PC-3 (cell line): Measurements from ENCODE around the gene PRKN. TPM values are rescaled to one million over a fixed set of nuclear protein-coding genes. Genes with fewer than 3 reads are reported as not detected.

ENCODE experiments used
- ATAC-seq: fragments of 200-7000 bp; cut with Tn5 transposase; 2 replicates; pipeline ENCODE4 v1.9.1; 2020; ENCODE audit warnings: mild to moderate bottlenecking, moderate library complexity
- BruUV-seq: library from RNA; stranded (reverse); fragments of 400-500 nt; replicated peaks from 2 replicates; lab custom pipeline; 2021; lab: Mats Ljungman, UMichigan
- CTCF ChIA-PET: fragments of 300-600 bp; sonication (Branson Sonifier 250); formaldehyde crosslinking; loops from one replicate; lab custom pipeline; 2022; ENCODE audit warnings: antibody characterized with exemption; lab: Charles Lee
- POLR2A ChIA-PET: fragments of 300-600 bp; sonication (Branson Sonifier 250); formaldehyde crosslinking; loops from one replicate; lab custom pipeline; 2022; ENCODE audit warnings: antibody characterized with exemption; ENCODE audit not compliant: unreplicated experiment; lab: Charles Lee
- DNase-seq: peaks from one replicate; pipeline ENCODE4 v3.0.0-alpha.2; 2015
- H2AFZ ChIP-seq: fragments of 300-600 bp; sonication (generic); 2 replicates; pipeline ENCODE4 v1.6.0; 2016; ENCODE audit warnings: antibody characterized with exemption, low read length
- H3F3A ChIP-seq: fragments of 300-600 bp; sonication (generic); one replicate; pipeline ENCODE4 v1.6.0; 2017; ENCODE audit warnings: antibody characterized with exemption, low read length, control low read depth, mild to moderate bottlenecking; ENCODE audit not compliant: unreplicated experiment
- H3K27ac ChIP-seq: fragments of 300-600 bp; sonication (generic); 2 replicates; pipeline ENCODE4 v1.5.1; 2016; ENCODE audit warnings: mild to moderate bottlenecking, low read length
- H3K27me3 ChIP-seq: fragments of 300-600 bp; sonication (generic); 2 replicates; pipeline ENCODE4 v1.6.1; 2016; ENCODE audit warnings: low read length, mixed read lengths
- H3K36me3 ChIP-seq: fragments of 300-600 bp; sonication (generic); 2 replicates; pipeline ENCODE4 v1.6.1; 2016; ENCODE audit warnings: low read depth, mixed run types, low read length, mixed read lengths
- H3K4me1 ChIP-seq: fragments of 300-600 bp; sonication (generic); 2 replicates; pipeline ENCODE4 v1.5.1; 2016; ENCODE audit warnings: low read length; ENCODE audit not compliant: insufficient read depth
- H3K4me2 ChIP-seq: fragments of 300-600 bp; sonication (generic); 2 replicates; pipeline ENCODE4 v1.6.0; 2016; ENCODE audit warnings: low read length
- H3K4me3 ChIP-seq: fragments of 300-600 bp; sonication (generic); 2 replicates; pipeline ENCODE4 v1.5.1; 2016; ENCODE audit warnings: mild to moderate bottlenecking, low read length, mixed read lengths
- H3K79me2 ChIP-seq: fragments of 300-600 bp; sonication (generic); 2 replicates; pipeline ENCODE4 v1.6.1; 2017; ENCODE audit warnings: low read length, mixed read lengths
- H3K9ac ChIP-seq: fragments of 300-600 bp; sonication (generic); 2 replicates; pipeline ENCODE4 v1.6.0; 2016; ENCODE audit warnings: mild to moderate bottlenecking, low read length
- H3K9me2 ChIP-seq: fragments of 300-600 bp; sonication (generic); replicated peaks from 2 replicates; pipeline ENCODE4 v1.6.1; 2016; ENCODE audit warnings: mixed run types, low read length, mixed read lengths
- H3K9me3 ChIP-seq: fragments of 300-600 bp; sonication (generic); 2 replicates; pipeline ENCODE4 v1.6.1; 2016; ENCODE audit warnings: low read length, mixed read lengths
- H4K20me1 ChIP-seq: fragments of 300-600 bp; sonication (generic); 2 replicates; pipeline ENCODE4 v1.6.1; 2016; ENCODE audit warnings: low read length, mixed read lengths
- EZH2 ChIP-seq: fragments of 300-600 bp; sonication (generic); IDR thresholded peaks from one replicate; pipeline ENCODE4 v1.6.1; 2017; ENCODE audit warnings: antibody characterized with exemption, mild to moderate bottlenecking, low read length; ENCODE audit not compliant: unreplicated experiment
- EZH2phosphoT487 ChIP-seq: fragments of 300-600 bp; sonication (generic); IDR thresholded peaks from 2 replicates; pipeline ENCODE4 v1.6.1; 2018; ENCODE audit warnings: mild to moderate bottlenecking, antibody characterized with exemption, low read length, borderline replicate concordance
- intact Hi-C: fragments of 100-400 bp; cut with micrococcal nuclease; formaldehyde crosslinking; loops from 2 replicates; pipeline ENCODE4 v1.9.0; 2023
- total RNA-seq: library from RNA; depleted of rRNA; stranded (reverse); fragments of >200 nt; gene quantifications from 2 replicates; pipeline ENCODE4 v1.2.3, GENCODE V29; 2014
- TF ChIP-seq, protein P1 (sequence below): fragments of 300-600 bp; sonication (generic); conservative IDR thresholded peaks from 2 replicates; pipeline ENCODE4 v1.5.1; 2017; ENCODE audit warnings: antibody characterized with exemption, low read depth, mild to moderate bottlenecking, low read length

The PRKN gene
- total RNA-seq, 1 experiment from 2014 or later, result not detected

DNA sequence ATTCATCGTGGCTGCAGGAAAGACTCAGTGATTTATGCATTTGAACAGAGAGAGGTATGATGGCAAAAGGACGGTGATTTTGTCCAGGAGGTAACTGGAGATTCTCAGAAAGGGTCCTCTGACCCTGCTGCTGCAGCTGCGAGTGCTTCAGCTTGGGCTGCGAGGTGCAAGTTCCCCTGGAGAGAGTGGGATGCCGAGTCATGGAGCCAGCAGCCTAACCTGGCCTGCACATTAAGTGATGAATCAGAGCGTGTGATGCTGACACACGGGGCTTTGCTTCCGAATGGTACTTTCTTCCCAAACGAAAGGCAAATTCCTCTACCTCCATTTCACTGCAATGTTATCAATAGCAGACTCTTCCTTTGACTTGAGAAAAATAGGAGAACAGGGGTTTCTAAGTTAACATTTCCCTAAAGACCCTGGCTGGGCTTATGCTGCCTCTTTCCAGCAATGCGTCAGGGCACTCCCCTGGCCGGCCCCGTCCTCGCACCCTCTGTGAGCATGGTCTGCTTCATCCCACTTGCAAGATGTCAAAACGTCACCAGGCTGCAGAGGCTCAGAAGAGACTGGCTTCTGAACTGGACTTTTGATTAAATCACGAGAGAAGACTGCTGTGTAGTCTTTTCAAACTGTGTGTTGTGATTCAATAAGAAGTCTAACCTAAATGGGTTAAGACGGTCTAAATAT, 825.7 kb downstream of the PRKN start:
- intact Hi-C loops, result no loop called here
- Histone ChIP-seq H3K9me3 (no peaks in the 10 kb centered on the region), H3K27ac (no peak overlapping the region), H4K20me1 (no peaks in the 10 kb centered on the region), H3K27me3 (peaks cover 42% of the 10 kb centered on the region), H3F3A (no peaks in the 10 kb centered on the region), H2AFZ (no peak overlapping the region), H3K36me3 (no peaks in the 10 kb centered on the region), H3K9ac (no peak overlapping the region), H3K4me1 (no peaks in the 10 kb centered on the region), H3K9me2 (no peaks in the 10 kb centered on the region), H3K4me3 (no peak overlapping the region), H3K79me2 (no peaks in the 10 kb centered on the region), H3K4me2 (no peak overlapping the region)
- CTCF ChIA-PET, result no interaction called here
- TF ChIP-seq EZH2 (no peak), EZH2phosphoT487 (no peak)
- TF ChIP-seq, protein P1, sequence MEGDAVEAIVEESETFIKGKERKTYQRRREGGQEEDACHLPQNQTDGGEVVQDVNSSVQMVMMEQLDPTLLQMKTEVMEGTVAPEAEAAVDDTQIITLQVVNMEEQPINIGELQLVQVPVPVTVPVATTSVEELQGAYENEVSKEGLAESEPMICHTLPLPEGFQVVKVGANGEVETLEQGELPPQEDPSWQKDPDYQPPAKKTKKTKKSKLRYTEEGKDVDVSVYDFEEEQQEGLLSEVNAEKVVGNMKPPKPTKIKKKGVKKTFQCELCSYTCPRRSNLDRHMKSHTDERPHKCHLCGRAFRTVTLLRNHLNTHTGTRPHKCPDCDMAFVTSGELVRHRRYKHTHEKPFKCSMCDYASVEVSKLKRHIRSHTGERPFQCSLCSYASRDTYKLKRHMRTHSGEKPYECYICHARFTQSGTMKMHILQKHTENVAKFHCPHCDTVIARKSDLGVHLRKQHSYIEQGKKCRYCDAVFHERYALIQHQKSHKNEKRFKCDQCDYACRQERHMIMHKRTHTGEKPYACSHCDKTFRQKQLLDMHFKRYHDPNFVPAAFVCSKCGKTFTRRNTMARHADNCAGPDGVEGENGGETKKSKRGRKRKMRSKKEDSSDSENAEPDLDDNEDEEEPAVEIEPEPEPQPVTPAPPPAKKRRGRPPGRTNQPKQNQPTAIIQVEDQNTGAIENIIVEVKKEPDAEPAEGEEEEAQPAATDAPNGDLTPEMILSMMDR, result no peak
- ATAC-seq (no peak), DNase-seq (no peak)
- no TSS peak for BruUV-seq
- POLR2A ChIA-PET, result no interaction called here

DNA sequence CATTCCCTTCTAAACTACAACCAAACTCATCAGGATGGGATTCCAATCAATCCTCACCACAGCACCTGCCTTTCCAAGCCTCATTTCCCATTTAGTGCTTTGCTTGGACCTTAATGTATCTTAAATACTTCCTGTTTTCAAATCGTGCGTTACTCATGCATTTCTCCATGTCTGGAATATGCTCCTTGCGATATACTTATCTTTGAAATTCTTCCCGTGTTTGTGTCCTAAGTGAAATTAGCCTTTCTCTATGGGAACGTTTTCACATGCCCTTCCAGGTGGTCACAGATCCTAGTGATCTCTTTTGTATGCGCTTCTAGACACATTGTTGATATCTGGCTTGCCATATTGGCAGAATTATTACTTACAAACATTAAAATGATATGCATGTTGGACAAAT, 833.1 kb downstream of the PRKN start:
- intact Hi-C loops, result no loop called here
- peaks cover 74% of the 10 kb centered on the region for H3K27me3 ChIP-seq
- no peak for DNase-seq

DNA sequence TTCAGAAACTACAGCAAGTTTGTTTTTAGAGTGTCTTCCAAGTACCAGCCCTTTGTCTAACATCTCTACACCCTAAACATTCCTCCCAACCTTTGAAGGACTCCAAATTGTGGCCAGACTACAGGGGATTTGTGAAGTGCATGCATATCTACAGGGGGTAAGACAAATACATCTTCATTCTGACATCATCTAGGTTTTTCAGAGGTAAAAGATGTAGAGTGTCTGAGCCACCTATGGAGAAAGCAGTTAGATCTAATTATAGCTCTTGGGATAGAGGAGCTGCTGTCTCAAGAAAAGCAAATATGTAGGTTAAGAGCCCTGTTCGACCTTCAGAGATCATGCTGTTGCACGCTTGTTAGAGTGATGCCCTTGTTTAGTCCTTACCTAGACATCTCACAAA, 836.0 kb downstream of the PRKN start:
- Histone ChIP-seq H3K27me3 (peaks cover 83% of the 10 kb centered on the region), H3K79me2 (no peaks in the 10 kb centered on the region), H4K20me1 (no peaks in the 10 kb centered on the region), H3K9ac (no peak overlapping the region), H3K36me3 (no peaks in the 10 kb centered on the region), H3K4me3 (no peak overlapping the region), H3K9me3 (no peaks in the 10 kb centered on the region), H3K4me2 (no peak overlapping the region), H3K27ac (no peak overlapping the region), H2AFZ (no peak overlapping the region), H3K9me2 (no peaks in the 10 kb centered on the region), H3F3A (no peaks in the 10 kb centered on the region), H3K4me1 (no peaks in the 10 kb centered on the region)
- DNase-seq (no peak), ATAC-seq (no peak)
- no TSS peak for BruUV-seq
- intact Hi-C loops, result no loop called here
- TF ChIP-seq, protein P1, result no peak
- TF ChIP-seq EZH2phosphoT487 (no peak), EZH2 (no peak)
- POLR2A ChIA-PET, result no interaction called here
- CTCF ChIA-PET, result no interaction called here

More for the DNA sequence above, 833.1 kb downstream of the PRKN start:
- Histone ChIP-seq H3K9ac (no peak overlapping the region), H3K4me3 (no peak overlapping the region), H3K4me2 (no peak overlapping the region), H2AFZ (no peak overlapping the region), H3K27ac (no peak overlapping the region), H3F3A (no peaks in the 10 kb centered on the region), H3K9me2 (no peaks in the 10 kb centered on the region), H3K79me2 (no peaks in the 10 kb centered on the region), H4K20me1 (no peaks in the 10 kb centered on the region), H3K4me1 (no peaks in the 10 kb centered on the region), H3K9me3 (no peaks in the 10 kb centered on the region), H3K36me3 (no peaks in the 10 kb centered on the region)
- ChIA-PET CTCF (no interaction called here), POLR2A (no interaction called here)
- BruUV-seq, result no TSS peak
- ATAC-seq, result no peak
- TF ChIP-seq EZH2phosphoT487 (no peak), EZH2 (no peak)
- TF ChIP-seq, protein P1, result no peak
